ENCODE results near the gene ARHGEF3.

Gene ARHGEF3

DNA sequence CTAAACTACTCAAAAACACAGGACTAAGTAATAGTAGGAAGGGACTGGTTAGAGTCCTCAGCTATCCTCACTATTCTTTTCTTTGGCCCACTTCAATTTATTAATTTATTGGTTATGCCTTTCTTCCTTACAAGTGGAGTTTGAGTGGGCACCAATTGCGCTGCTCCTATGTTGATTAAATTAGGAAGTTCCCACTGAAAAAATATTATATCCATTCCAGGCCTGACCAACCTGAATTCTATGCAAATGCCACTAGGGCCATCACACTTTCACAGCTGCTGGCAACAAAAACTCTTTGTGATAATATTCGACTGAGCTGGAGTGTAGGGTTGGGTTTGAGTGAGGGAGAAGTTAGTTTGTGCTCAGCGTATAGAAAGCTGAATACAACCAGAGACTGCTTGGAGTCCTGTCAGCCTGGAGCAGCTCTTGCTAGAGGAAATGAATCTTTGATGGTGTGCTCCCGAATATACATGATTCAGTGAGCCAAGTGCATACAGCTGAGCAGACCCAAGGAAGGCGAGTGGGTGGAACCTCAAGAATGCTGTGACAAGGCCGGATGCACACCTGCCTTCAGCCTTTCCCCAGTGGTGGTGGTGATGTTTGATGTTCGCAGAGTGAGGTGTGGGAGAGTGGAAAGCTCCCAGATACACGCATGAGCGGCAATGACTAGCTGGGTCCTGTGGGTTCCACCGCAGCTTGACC lies 1.5 kb downstream of the ARHGEF3 start:
- no peak for TF ChIP-seq CTCF (IDR thresholded peaks at IDR 0.05; ENCODE audit: insufficient read depth, low read length, missing control alignments)
- no peak for DNase-seq (ENCODE audit: low read depth, low spot score)
- CTCF ChIA-PET: interaction anchor here (0.7 to 9.7 kb wide), 45 partner anchors 8 to 195 kb away, joined by 3 to 164 read pairs (median 5); no protein-coding TSS in a partner anchor
- POLR2A ChIA-PET: no interaction called here
- H3K4me3 ChIP-seq (ENCODE audit: low read depth, low read length): no peak overlapping the region

DNA sequence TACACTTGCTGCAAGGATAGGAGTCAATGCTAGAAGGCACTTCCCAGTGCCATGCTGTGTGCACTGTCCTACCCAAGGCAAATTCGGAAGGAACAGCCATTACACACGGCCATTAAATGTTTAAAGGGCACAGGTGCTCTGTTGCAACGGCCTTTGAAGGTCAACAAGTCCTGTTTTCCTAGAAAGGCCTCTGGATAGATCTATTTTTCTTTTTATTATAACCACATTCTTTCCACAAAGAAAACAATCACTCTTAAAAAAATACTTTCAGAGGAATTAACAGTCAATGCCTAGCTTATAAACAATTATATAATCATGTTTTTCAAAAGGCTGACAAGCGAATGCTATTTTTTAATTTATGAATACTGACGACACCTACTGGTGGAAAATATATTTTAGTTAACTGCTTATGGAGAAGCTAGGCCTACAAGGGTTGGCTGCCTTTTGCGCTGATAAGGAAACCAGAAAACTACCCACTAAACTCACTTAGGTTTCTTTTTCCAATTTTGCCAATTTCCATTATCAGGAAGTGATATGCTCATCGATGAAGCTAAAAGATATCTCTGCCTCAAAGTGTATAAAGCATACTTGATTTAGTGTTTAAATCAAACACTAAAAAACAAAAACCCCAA lies 2.4 kb downstream of the ARHGEF3 start:
- H3K4me3 ChIP-seq (ENCODE audit: low read depth, low read length): no peak overlapping the region
- ChIA-PET CTCF (interaction anchor here (0.7 to 9.7 kb wide), 45 partner anchors 9 to 208 kb away, joined by 3 to 164 read pairs (median 5); no protein-coding TSS in a partner anchor), POLR2A (interaction anchor here (0.5 to 0.7 kb wide), 2 partner anchors 29 to 43 kb away, joined by 3 to 4 read pairs; no protein-coding TSS in a partner anchor)
- DNase-seq (ENCODE audit: low read depth, low spot score): no peak
- TF ChIP-seq CTCF (IDR thresholded peaks at IDR 0.05; ENCODE audit: insufficient read depth, low read length, missing control alignments): peak; percentile 28

- POLR2A ChIA-PET: no interaction called here
- no peak overlapping the region for H3K4me3 ChIP-seq (ENCODE audit: low read depth, low read length)
- no peak for DNase-seq (ENCODE audit: low read depth, low spot score)
- CTCF ChIA-PET: interaction anchor here (0.7 to 9.7 kb wide), 5 partner anchors 14 to 199 kb away, joined by 4 to 164 read pairs (median 87); no protein-coding TSS in a partner anchor
- TF ChIP-seq CTCF (IDR thresholded peaks at IDR 0.05; ENCODE audit: insufficient read depth, low read length, missing control alignments): no peak
Observed at GRCh38 chr3:56796996-56797395, 4.8 kb downstream of the ARHGEF3 start.

GRCh38 chr3:56796202-56796601 lies 5.5 kb downstream of the ARHGEF3 start:
- TF ChIP-seq CTCF (IDR thresholded peaks at IDR 0.05; ENCODE audit: insufficient read depth, low read length, missing control alignments): no peak
- POLR2A ChIA-PET: no interaction called here
- H3K4me3 ChIP-seq (ENCODE audit: low read depth, low read length): no peak overlapping the region
- CTCF ChIA-PET: interaction anchor here (6.7 to 9.7 kb wide), 3 partner anchors 13 to 192 kb away, joined by 87 to 164 read pairs (median 131); no protein-coding TSS in a partner anchor
- peak; percentile 9 for DNase-seq (ENCODE audit: low read depth, low spot score)

GRCh38 chr3:56795829-56796185 lies 5.9 kb downstream of the ARHGEF3 start:
- ChIA-PET CTCF (interaction anchor here (6.7 to 9.7 kb wide), 3 partner anchors 12 to 193 kb away, joined by 87 to 164 read pairs (median 131); no protein-coding TSS in a partner anchor), POLR2A (no interaction called here)
- TF ChIP-seq CTCF (IDR thresholded peaks at IDR 0.05; ENCODE audit: insufficient read depth, low read length, missing control alignments): no peak
- DNase-seq (ENCODE audit: low read depth, low spot score): no peak
- no peak overlapping the region for H3K4me3 ChIP-seq (ENCODE audit: low read depth, low read length)

Measured in AG04449 (cell line).